HL-60 (cell line): ENCODE measurements around the gene NABP2.

ENCODE experiments used
- CTCF ChIP-seq: IDR thresholded peaks from one replicate; pipeline ENCODE4 v1.5.1; 2011; ENCODE audit warnings: low read length, control low read depth, inconsistent platforms; ENCODE audit not compliant: insufficient read depth
- TF ChIP-seq, protein P1 (sequence below): IDR thresholded peaks from 2 replicates; pipeline ENCODE4 v1.6.1; 2012; ENCODE audit warnings: low read depth; ENCODE audit not compliant: insufficient replicate concordance

DNA sequence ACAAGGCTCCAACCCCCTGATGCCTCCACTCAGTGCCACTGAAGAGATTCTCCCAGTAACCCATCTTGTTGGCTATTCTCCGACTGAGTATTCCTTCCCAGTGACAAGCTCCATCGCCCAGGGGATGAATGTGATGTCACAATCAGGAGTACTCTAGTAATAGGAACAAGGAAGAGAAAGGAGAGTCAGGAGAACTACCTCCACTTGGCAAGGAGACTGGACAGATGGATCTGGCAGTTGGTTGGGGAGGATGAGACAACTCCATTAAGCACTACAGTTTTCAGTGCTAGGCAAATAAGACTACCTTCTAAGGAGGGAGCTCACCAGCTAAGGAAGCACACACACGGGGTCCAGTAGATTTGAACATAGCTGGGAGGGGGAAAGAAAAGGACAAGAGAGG, 7.7 kb upstream of the NABP2 start:
- TF ChIP-seq CTCF = no peak
- TF ChIP-seq, protein P1, sequence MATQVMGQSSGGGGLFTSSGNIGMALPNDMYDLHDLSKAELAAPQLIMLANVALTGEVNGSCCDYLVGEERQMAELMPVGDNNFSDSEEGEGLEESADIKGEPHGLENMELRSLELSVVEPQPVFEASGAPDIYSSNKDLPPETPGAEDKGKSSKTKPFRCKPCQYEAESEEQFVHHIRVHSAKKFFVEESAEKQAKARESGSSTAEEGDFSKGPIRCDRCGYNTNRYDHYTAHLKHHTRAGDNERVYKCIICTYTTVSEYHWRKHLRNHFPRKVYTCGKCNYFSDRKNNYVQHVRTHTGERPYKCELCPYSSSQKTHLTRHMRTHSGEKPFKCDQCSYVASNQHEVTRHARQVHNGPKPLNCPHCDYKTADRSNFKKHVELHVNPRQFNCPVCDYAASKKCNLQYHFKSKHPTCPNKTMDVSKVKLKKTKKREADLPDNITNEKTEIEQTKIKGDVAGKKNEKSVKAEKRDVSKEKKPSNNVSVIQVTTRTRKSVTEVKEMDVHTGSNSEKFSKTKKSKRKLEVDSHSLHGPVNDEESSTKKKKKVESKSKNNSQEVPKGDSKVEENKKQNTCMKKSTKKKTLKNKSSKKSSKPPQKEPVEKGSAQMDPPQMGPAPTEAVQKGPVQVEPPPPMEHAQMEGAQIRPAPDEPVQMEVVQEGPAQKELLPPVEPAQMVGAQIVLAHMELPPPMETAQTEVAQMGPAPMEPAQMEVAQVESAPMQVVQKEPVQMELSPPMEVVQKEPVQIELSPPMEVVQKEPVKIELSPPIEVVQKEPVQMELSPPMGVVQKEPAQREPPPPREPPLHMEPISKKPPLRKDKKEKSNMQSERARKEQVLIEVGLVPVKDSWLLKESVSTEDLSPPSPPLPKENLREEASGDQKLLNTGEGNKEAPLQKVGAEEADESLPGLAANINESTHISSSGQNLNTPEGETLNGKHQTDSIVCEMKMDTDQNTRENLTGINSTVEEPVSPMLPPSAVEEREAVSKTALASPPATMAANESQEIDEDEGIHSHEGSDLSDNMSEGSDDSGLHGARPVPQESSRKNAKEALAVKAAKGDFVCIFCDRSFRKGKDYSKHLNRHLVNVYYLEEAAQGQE = no peak
